ENCODE measurements around the gene PNMA5.

- TF ChIP-seq CTCF (IDR thresholded peaks at IDR 0.05) (no peak), REST (IDR thresholded peaks at IDR 0.05; ENCODE audit: low read depth, low read length) (no peak), POLR2AphosphoS5 (IDR thresholded peaks at IDR 0.05; ENCODE audit: low read depth, low read length) (no peak), EP300 (IDR thresholded peaks at IDR 0.05; ENCODE audit: borderline replicate concordance in 1 of 2, low read depth in 1 of 2, low read length in 1 of 2) (no peak), EZH2phosphoT487 (IDR thresholded peaks at IDR 0.05; ENCODE audit: borderline replicate concordance, low read depth) (no peak), FOXJ3 (CRISPR knock-in tag; IDR thresholded peaks at IDR 0.05) (no peak)
- TF ChIP-seq, protein P1, sequence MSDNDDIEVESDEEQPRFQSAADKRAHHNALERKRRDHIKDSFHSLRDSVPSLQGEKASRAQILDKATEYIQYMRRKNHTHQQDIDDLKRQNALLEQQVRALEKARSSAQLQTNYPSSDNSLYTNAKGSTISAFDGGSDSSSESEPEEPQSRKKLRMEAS (IDR thresholded peaks at IDR 0.05; ENCODE audit: low read depth) = no peak
Measured at GRCh38 chrX:152988536-152989291, 5.2 kb downstream of the PNMA5 start.
